GM19467 (cell line): Measurements from ENCODE around the gene LCE1B.

Experiments used
- ATAC-seq: cut with Tn5 transposase; IDR thresholded peaks from one replicate; pipeline ENCODE4 v1.9.1; 2021; ENCODE audit warnings: mild to moderate bottlenecking, moderate library complexity; ENCODE audit not compliant: unreplicated experiment

Gene LCE1B

DNA sequence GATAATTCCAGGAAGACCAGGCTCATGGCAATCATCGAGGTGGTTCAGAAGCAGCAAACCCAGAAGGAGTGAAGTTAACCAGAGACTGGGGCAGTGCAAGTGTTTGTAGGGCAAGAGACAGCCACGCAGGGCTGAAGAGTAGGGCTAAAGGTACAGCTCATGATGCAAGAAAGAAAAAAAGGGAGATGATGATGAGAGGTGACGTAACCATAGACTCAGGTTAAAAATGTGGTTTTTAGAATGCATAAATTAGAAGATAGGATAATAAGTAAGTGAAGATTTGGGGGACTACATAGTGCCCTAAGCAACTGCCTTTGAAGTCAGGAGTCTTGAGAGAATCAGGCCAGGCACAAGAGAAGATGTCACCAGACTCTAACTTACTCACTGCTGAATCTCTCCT is 48.4 kb downstream of the LCE1B start:
- ATAC-seq, result no peak

DNA sequence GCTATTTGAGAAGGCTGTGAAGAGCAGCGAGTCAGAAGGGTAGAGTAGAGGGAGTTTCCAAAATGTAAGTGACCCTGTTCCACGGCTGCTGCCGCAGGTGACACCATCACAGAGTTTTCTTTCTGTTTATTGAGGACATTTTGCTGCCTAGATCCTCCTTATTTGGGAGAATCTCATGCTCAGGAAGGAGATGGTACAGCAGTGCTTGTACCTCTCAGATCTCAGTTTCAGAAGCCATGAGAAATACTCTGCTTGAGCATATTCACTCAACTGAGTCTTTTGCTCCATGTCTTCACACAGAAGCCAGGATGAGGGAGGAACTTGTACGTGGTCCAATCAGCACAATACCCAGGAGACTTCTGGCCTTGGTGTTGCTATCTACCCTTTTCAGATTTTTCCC is 49.6 kb downstream of the LCE1B start:
- ATAC-seq, result no peak
